Liver (tissue), 9 donors: Measurements from ENCODE around the gene BAZ2A. TPM values are rescaled to one million over a fixed set of nuclear protein-coding genes. Genes with fewer than 3 reads are reported as not detected.

Source experiments
- DNase-seq: peaks from one replicate; pipeline ENCODE4 v3.0.0-alpha.2; 2017; ENCODE audit warnings: low spot score
- H3K27ac ChIP-seq, 2 donors: one replicate each; pipeline ENCODE4 v1.7.0; 2013; ENCODE audit warnings: inconsistent platforms in 2 of 2, low read length in 2 of 2, control low read depth in 1 of 2, low read depth in 1 of 2, mild to moderate bottlenecking in 1 of 2
- H3K27me3 ChIP-seq, 4 donors: one replicate each; pipeline versions ENCODE4 v1.6.1 to v1.7.0; 2013; ENCODE audit warnings: low read length in 3 of 4, inconsistent platforms in 1 of 4, mild to moderate bottlenecking in 1 of 4, moderate library complexity in 1 of 4; ENCODE audit not compliant: control insufficient read depth in 4 of 4, insufficient read depth in 4 of 4
- H3K36me3 ChIP-seq, 4 donors: one replicate each; pipeline versions ENCODE4 v1.6.1 to v1.7.0; 2013; ENCODE audit warnings: low read length in 3 of 4, mild to moderate bottlenecking in 3 of 4, low read depth in 1 of 4, moderate library complexity in 1 of 4; ENCODE audit not compliant: control insufficient read depth in 4 of 4, insufficient read depth in 3 of 4
- H3K4me1 ChIP-seq, 4 donors: one replicate each; pipeline versions ENCODE4 v1.6.1 to v1.7.0; 2013; ENCODE audit warnings: low read length in 3 of 4, mild to moderate bottlenecking in 3 of 4, moderate library complexity in 1 of 4; ENCODE audit not compliant: control insufficient read depth in 4 of 4, insufficient read depth in 4 of 4
- H3K4me3 ChIP-seq, 3 donors: one replicate each; pipeline versions ENCODE4 v1.6.1 to v1.7.0; 2013; ENCODE audit warnings: low read length in 3 of 3, control low read depth in 1 of 3, low read depth in 1 of 3, mild to moderate bottlenecking in 1 of 3
- H3K9ac ChIP-seq, 2 donors: one replicate each; pipeline ENCODE4 v1.7.0; 2013; ENCODE audit warnings: low read length in 2 of 2, mild to moderate bottlenecking in 2 of 2, moderate library complexity in 2 of 2, control low read depth in 1 of 2, low read depth in 1 of 2
- H3K9me3 ChIP-seq, 4 donors: one replicate each; pipeline versions ENCODE4 v1.6.1 to v1.7.0; 2013; ENCODE audit warnings: low read length in 3 of 4; ENCODE audit not compliant: control insufficient read depth in 4 of 4
- CTCF ChIP-seq: fragments of 150-350 bp; IDR thresholded peaks from 2 replicates; pipeline ENCODE4 v1.5.1; 2017; ENCODE audit warnings: improper control_type of control experiment, low read depth, low read length; ENCODE audit not compliant: missing input control
- EGR1 ChIP-seq, 2 donors: IDR thresholded peaks; 2 replicates each; pipeline ENCODE4 v1.6.1; 2016 to 2018; ENCODE audit warnings: antibody characterized with exemption in 2 of 2, low read depth in 2 of 2
- FOXA1 ChIP-seq: IDR thresholded peaks from 2 replicates; pipeline ENCODE4 v1.6.1; 2016; ENCODE audit warnings: antibody characterized with exemption
- GABPA ChIP-seq, 2 donors: IDR thresholded peaks in 1 of 2; conservative IDR thresholded peaks in 1 of 2; 2 replicates each; pipeline ENCODE4 v1.6.1; 2016; ENCODE audit warnings: antibody characterized with exemption in 2 of 2, mild to moderate bottlenecking in 1 of 2, moderate library complexity in 1 of 2
- HNF4A ChIP-seq, 2 donors: conservative IDR thresholded peaks; 2 replicates each; pipeline ENCODE4 v1.6.1; 2016; ENCODE audit warnings: antibody characterized with exemption in 2 of 2, mild to moderate bottlenecking in 2 of 2
- HNF4G ChIP-seq: IDR thresholded peaks from 2 replicates; pipeline ENCODE4 v1.6.1; 2016; ENCODE audit warnings: antibody characterized with exemption
- JUND ChIP-seq, 2 donors: IDR thresholded peaks; 2 replicates each; pipeline ENCODE4 v1.6.1; 2016; ENCODE audit warnings: antibody characterized with exemption in 2 of 2
- NR2F2 ChIP-seq: IDR thresholded peaks from 2 replicates; pipeline ENCODE4 v1.6.1; 2016; ENCODE audit warnings: antibody characterized with exemption
- RAD21 ChIP-seq, 2 donors: IDR thresholded peaks; 2 replicates each; pipeline ENCODE4 v1.6.1; 2016; ENCODE audit warnings: antibody characterized with exemption in 2 of 2, mild to moderate bottlenecking in 2 of 2
- RXRA ChIP-seq, 2 donors: IDR thresholded peaks; 2 replicates each; pipeline ENCODE4 v1.6.1; 2017 to 2018; ENCODE audit warnings: antibody characterized with exemption in 2 of 2, mild to moderate bottlenecking in 1 of 2
- TAF1 ChIP-seq: conservative IDR thresholded peaks from 2 replicates; pipeline ENCODE4 v1.6.1; 2016; ENCODE audit warnings: antibody characterized with exemption, mild to moderate bottlenecking
- YY1 ChIP-seq: IDR thresholded peaks from 2 replicates; pipeline ENCODE4 v1.6.1; 2016; ENCODE audit warnings: antibody characterized with exemption, mild to moderate bottlenecking
- WGBS: extraction: QIAGEN DNeasy Blood & Tissue Kit; methylation state at CpG from one replicate; pipeline ENCODE4 v1.1.7; 2013; 5-methylcytosine and 5-hydroxymethylcytosine counted together
- polyA plus RNA-seq, 2 donors: library from polyadenylated mRNA; stranded (reverse) in 1 of 2; unstranded in 1 of 2; fragments of 200-250 nt in 1 of 2; fragments of >200 nt in 1 of 2; fragmentation: Nextera tagmentation in 1 of 2; extraction: Ambion mirVana in 1 of 2; gene quantifications; one replicate each; pipeline versions ENCODE4 v1.2.1 to v1.2.3, GENCODE V29; 2013 to 2015
- total RNA-seq, 2 donors: library from RNA; depleted of rRNA; stranded (reverse); fragments of >200 nt; gene quantifications; one replicate each; pipeline ENCODE4 v1.2.3, GENCODE V29; 2014
- TF ChIP-seq, protein P1 (sequence below): IDR thresholded peaks from 2 replicates; pipeline ENCODE4 v1.6.1; 2016; ENCODE audit warnings: antibody characterized with exemption, mild to moderate bottlenecking
- TF ChIP-seq, protein P2 (sequence below): IDR thresholded peaks from 2 replicates; pipeline ENCODE4 v1.6.1; 2016; ENCODE audit warnings: antibody characterized with exemption
- donor health status: healthy.
- donor health status: healthy.
- donor health status: healthy.
- donor health status: healthy.
- donor health status: healthy.

The BAZ2A gene
- total and polyA plus RNA-seq, 4 donors: 12.8 to 31.9 (median 22.0) TPM

- TF ChIP-seq FOXA1 (peak; percentile 73), GABPA (IDR thresholded peaks at IDR 0.05 in 1 of 2, conservative IDR thresholded peaks at IDR 0.05 in 1 of 2) (peak; percentile 12 to 44)
These were observed 6.8 kb upstream of the BAZ2A start (continued) for GRCh38 chr12:56636675-56637540.

DNA sequence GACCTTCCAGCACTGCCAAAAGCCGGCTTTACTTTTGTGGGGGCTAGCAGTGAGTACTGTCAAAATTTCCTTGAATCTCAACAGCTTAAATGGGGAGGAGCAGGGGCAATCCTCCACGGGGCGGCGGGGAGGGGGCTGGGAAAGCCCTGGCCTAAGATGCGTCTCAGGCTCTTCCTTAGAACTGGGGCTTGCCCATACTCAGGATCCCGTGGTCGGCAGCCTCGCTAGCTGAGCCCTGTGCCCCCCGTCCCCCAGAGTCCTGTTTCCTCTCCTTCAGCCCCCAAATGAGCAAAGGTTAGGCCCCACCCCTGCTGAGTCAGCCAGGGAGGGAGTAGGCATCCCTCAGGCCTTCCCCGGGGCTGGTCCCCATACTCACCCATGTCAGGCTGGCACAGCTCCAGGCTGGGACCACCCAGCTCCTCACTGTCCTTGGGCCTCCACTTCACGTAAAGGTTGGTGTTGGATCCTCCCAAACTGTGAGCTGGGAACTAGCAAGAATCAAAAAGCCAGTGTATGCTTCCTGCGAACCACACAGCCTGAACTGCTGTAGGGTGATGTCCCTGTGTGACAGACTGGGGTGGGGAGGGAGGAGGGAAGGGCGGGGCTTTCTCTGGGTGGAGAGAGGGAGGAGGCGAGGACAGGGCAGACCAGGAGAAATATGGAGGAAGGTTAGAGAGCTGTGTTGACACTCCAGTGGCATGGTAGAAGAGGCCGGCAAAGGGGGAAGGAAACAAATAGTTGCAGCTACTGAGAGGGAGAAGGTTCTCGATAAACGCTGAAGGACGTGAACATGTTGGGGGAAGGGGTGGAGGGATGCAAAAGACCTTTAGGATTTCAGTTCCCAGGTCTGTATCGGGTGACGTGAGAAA is 5.9 kb upstream of the BAZ2A start:
- Histone ChIP-seq H3K27me3 (no peaks in the 10 kb centered on the region), H3K9ac (peak overlapping the region; percentile 63 to 81), H3K36me3 (peaks cover 10 to 26% (median 22%) of the 10 kb centered on the region in 4 donors), H3K4me1 (peaks cover 11 to 63% (median 54%) of the 10 kb centered on the region in 4 donors), H3K9me3 (no peaks in the 10 kb centered on the region), H3K4me3 (peak overlapping the region; percentile 76 to 81 (median 80)), H3K27ac (peak overlapping the region; percentile 86 to 92)
- DNase-seq: peak; percentile 92
- TF ChIP-seq HNF4A (conservative IDR thresholded peaks at IDR 0.05): peak in 1 of 2 donors; percentile 2
- TF ChIP-seq HNF4G: no peak
- peak in 1 of 2 donors; percentile 14 for TF ChIP-seq JUND (IDR thresholded peaks at IDR 0.05)
- no peak for TF ChIP-seq NR2F2
- no peak for TF ChIP-seq GABPA (IDR thresholded peaks at IDR 0.05 in 1 of 2, conservative IDR thresholded peaks at IDR 0.05 in 1 of 2)
- TF ChIP-seq, protein P1, sequence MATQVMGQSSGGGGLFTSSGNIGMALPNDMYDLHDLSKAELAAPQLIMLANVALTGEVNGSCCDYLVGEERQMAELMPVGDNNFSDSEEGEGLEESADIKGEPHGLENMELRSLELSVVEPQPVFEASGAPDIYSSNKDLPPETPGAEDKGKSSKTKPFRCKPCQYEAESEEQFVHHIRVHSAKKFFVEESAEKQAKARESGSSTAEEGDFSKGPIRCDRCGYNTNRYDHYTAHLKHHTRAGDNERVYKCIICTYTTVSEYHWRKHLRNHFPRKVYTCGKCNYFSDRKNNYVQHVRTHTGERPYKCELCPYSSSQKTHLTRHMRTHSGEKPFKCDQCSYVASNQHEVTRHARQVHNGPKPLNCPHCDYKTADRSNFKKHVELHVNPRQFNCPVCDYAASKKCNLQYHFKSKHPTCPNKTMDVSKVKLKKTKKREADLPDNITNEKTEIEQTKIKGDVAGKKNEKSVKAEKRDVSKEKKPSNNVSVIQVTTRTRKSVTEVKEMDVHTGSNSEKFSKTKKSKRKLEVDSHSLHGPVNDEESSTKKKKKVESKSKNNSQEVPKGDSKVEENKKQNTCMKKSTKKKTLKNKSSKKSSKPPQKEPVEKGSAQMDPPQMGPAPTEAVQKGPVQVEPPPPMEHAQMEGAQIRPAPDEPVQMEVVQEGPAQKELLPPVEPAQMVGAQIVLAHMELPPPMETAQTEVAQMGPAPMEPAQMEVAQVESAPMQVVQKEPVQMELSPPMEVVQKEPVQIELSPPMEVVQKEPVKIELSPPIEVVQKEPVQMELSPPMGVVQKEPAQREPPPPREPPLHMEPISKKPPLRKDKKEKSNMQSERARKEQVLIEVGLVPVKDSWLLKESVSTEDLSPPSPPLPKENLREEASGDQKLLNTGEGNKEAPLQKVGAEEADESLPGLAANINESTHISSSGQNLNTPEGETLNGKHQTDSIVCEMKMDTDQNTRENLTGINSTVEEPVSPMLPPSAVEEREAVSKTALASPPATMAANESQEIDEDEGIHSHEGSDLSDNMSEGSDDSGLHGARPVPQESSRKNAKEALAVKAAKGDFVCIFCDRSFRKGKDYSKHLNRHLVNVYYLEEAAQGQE: peak; percentile 10
- peak; percentile 41 to 56 for TF ChIP-seq RXRA (IDR thresholded peaks at IDR 0.05)
- peak; percentile 51 for TF ChIP-seq YY1
- TF ChIP-seq TAF1: peak; percentile 55
- peak; percentile 22 for TF ChIP-seq FOXA1
- WGBS: 2% methylated on average over 20 of the region's 20 CpGs

- TF ChIP-seq, protein P1: peak; percentile 69
- TF ChIP-seq HNF4A (conservative IDR thresholded peaks at IDR 0.05) (peak in 1 of 2 donors; percentile 8), CTCF (peak; percentile 33), HNF4G (no peak), RXRA (IDR thresholded peaks at IDR 0.05) (peak in 1 of 2 donors; percentile 2), YY1 (peak; percentile 17), NR2F2 (no peak), JUND (IDR thresholded peaks at IDR 0.05) (no peak), GABPA (IDR thresholded peaks at IDR 0.05 in 1 of 2, conservative IDR thresholded peaks at IDR 0.05 in 1 of 2) (no peak), RAD21 (IDR thresholded peaks at IDR 0.05) (peak in 1 of 2 donors; percentile 53), EGR1 (IDR thresholded peaks at IDR 0.05; ENCODE audit: low read depth in 2 of 2) (no peak)
- TF ChIP-seq, protein P2, sequence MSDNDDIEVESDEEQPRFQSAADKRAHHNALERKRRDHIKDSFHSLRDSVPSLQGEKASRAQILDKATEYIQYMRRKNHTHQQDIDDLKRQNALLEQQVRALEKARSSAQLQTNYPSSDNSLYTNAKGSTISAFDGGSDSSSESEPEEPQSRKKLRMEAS: no peak
- 1% methylated on average over 47 of the region's 47 CpGs for WGBS
- no peaks in the 10 kb centered on the region for H3K27me3 ChIP-seq
- H3K9ac ChIP-seq: peak overlapping the region; percentile 52 to 63
- H3K4me3 ChIP-seq: peak overlapping the region; percentile 76 to 81 (median 80)
- H3K27ac ChIP-seq: peak overlapping the region; percentile 86 to 92
- DNase-seq: peak; percentile 75
- H3K36me3 ChIP-seq: peaks cover 10 to 22% (median 18%) of the 10 kb centered on the region in 4 donors
- H3K9me3 ChIP-seq: no peaks in the 10 kb centered on the region
- H3K4me1 ChIP-seq: peaks cover 14 to 72% (median 61%) of the 10 kb centered on the region in 4 donors
These were observed 5.0 kb upstream of the BAZ2A start for GRCh38 chr12:56634837-56635791.
